NCI-H1694 (cell line): Measurements from ENCODE around the gene GCK.
"Not testable (repeated sequence)": the region's sequence is repeated elsewhere in the genome, so short reads cannot be mapped to it uniquely, and the experiment has no call there.

Experiments used
- DNase-seq: peaks from one replicate; lab custom pipeline; 2025; lab: John Stamatoyannopoulos, UW

GCK gene

GRCh38 chr7:44177570-44178131 is 11.6 kb downstream of the GCK start:
- DNase-seq, result peak; percentile 12

DNA sequence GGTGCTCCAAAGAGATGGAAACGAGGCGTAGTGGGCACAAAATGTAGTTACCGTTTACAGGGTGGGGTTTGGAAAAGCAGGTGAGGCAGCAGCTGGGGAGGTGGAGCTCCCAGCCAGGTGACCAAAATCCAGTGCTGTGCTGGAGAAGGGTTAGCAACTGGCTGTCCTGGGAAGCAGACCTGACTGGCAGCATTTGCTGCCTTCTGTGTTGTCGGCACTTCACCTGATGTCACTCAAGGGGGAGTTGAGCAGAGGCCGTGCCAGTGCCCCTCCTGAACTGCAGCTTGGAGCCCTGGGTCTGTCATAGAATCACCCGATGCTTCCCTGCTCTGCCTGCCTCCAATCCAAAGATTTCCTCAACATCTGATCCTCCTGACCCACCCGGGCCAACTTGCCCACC is 12.8 kb downstream of the GCK start:
- DNase-seq, result no peak

- no peak for DNase-seq
These were observed 13.5 kb downstream of the GCK start for GRCh38 chr7:44175730-44176129.

DNA sequence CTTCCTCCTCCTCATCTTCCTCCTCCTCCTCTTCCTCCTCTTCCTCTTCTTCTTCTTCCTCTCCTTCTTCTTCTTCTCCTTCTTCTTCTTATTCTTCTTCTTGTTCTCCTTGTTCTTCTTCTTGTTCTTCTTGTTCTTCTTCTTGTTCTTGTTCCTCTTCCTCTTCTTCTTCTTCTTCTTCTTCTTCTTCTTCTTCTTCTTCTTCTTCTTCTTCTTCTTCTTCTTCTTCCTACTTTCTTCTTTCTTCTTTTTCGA is 14.6 kb downstream of the GCK start:
- DNase-seq, result not testable (repeated sequence)

DNA sequence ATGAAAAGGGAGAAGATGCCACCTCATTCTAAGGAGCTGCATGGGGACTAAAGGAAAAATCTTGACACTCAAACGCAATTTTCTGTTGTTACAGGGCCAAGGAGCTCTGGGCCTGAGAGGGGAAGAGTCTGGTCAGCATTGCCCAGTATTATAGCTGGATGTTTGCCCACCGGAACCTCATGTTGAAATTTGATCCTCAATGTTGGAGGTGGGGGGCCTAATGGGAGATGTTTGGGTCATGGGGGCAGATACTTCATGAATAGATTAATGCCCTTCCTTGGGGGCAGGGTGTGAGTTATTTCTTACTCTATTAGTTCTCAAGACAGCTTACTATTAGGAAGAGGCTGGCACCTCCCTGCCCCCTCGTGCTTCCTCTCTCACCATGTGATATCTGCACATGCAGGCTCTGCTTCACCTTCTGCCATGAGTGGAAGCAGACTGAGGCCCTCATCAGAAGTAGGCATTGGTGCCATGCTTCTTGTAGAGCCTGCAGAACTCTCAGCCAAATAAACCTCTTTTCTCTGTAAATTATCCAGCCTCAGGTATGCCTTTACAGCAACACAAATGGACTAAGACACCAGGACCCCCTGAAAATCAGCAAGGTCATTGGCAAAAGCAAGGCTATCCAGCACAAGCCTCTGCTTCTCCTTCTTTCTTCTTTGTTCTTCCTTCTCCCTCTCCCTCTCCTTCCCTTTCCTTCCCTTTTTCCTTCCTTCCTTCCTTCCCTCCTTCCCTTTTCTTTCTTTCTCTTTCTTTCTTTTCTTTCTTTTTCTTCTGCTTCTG is 15.1 kb downstream of the GCK start:
- no peak for DNase-seq

DNA sequence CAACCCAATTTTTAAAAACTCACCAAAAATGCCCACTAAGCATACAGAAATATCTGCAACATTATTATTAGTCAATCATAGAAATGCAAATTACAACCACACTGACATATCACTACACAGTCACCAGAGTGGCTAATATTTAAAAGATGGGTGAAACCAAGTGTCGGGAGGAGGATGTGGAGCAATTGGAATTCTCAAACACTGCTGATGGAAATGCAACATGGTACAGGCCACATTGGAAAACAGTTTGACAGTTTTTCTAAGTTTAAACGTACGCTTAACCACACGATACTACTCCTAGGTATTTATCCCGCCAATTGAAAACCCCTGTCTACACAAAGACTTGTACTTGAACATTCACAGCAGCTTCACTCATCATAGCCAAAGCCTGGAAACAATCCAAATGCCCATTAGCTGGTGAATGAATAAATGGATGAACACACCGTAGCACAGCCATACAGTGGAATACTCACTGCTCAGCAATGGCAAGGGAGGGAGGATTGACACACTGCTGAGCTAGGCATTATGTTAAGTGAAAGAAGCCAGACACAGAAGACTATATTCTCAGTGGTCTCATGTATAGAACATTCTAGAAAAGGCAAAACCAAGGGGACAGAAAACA is 16.3 kb downstream of the GCK start:
- no peak for DNase-seq

GRCh38 chr7:44172352-44172751 is 16.9 kb downstream of the GCK start:
- no peak for DNase-seq

DNA sequence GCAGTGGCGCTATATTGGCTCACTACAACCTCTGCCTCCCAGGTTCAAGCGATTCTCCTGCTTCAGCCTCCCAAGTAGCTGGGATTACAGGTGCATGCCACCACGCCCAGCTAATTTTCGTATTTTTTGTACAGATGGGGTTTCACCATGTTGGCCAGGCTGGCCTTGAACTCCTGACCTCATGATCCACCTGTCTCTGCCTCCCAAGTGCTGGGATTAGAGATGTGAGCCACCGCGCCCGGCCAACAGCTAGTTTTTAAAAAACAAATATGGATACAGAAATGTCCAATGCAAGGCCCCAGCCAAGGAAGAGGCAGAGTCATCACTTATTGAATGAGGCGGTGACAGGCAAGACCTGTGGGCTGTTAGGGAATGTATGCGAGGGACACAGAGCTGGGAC is 17.3 kb downstream of the GCK start:
- DNase-seq, result not testable (repeated sequence)

DNA sequence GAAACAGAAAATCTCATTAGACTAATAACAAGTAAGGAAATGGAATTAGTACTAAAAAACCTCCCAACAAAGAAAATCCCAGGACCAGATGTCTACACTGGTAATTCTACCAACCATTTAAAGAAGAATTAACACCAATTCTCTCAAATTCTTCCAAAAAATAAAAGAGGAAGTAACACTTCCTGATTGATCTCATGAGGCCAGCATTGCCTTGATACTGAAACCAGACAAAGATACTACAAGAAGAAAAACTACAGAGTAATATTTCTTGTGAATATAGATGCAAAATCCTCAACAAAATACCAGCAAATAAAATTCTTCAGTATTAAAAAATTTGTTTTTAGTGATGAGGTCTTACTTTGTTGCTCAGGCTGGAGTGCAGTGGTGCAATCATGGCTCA is 21.3 kb downstream of the GCK start:
- no peak for DNase-seq

DNA sequence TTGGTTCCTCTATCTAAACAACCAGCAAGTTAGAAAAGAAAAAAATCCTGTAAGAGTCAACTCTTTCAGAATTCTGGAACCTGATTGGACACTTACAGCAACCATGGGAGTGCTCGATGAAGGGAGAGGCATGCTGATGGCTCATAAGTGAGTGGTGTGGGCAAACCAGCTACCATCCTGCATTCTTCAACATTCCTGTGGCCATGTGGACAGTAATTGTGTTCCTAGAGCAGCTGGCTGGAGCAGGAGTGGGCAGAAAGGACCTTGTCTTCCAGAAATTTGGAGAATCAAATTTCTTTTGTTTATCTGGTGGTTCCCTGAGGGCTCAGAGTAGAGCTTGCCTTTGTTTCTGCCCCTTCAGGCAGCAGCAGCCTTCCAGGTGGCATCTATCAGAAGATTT is 25.6 kb downstream of the GCK start:
- DNase-seq, result no peak

GRCh38 chr7:44162785-44163395 is 26.3 kb downstream of the GCK start:
- DNase-seq, result no peak

DNA sequence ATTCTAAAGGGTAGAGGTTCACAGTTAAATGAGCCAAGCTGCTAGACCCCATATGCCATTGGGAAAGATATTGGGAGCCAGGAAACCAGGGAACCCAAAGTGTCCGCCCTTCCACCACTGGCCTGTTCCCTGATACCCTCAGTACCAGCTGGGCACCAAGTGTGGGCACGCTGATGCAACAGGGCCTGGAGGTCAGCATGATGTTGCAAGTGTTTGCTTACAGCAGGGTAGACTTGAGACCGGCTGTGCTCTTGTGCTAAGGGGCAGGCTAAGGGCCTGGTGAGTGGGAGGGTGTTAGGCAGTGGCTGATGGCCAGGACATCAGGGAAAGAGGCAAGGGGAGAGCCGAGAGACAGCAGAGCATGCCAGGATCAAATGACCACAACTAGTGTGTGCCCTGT is 27.1 kb downstream of the GCK start:
- no peak for DNase-seq

DNA sequence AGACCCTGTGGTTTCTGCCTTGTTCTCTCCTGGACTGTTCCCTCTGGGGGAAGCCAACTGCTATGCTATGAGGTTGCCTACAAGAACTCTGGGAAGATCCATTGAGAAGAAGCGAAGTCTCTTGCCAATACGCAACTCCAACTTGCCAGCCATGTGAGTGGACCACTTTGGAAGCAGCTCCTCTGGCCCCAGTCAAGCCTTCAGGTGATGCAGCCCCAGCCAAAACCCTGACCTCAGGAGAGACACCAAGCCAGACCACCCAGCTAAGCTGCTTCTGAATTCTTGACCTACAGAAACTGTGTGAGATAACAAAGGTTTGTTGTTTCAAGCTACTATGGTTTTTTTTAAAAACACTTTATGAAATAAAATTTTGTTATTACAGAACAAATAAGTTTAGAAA is 27.9 kb downstream of the GCK start:
- DNase-seq, result no peak

- no peak for DNase-seq
These were observed 29.2 kb downstream of the GCK start for GRCh38 chr7:44159824-44160630.

DNA sequence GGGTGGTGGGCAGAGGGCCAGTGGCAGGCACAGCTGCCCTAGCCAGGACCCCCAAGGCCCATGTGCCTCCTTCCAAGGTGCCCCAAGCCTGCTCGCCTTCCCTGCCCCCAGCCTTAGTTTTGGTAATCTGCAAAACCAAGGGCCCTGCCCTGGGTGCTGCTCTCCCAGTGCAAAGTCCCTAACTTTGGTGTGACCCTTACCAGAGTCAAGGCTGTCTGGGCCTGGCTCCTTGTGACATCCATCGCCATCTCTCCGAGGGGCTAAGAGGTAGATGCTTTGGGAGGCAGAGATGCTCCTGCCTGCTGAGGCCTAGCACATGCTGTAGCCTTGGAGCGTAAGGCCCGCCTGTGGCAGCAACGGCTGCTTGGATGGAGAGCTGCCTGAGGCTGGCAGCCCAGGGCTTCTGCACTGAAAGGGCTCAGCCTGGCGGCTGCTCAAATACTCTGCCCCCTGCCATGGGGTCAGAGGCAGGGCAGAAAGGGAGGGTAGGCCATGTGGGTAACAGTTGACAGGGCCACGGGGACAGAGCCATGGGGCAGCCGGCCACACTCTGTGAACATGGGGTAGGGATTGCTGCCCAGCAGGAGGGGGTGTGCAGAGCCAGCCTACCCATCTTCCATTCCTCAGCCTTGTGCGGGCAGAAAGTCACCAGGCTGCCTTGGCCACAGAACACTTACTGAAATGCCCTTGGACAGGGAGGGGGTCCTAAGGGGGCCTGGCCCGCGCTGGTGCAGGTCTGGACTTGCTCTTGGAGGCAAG is 30.2 kb downstream of the GCK start:
- DNase-seq, result no peak

DNA sequence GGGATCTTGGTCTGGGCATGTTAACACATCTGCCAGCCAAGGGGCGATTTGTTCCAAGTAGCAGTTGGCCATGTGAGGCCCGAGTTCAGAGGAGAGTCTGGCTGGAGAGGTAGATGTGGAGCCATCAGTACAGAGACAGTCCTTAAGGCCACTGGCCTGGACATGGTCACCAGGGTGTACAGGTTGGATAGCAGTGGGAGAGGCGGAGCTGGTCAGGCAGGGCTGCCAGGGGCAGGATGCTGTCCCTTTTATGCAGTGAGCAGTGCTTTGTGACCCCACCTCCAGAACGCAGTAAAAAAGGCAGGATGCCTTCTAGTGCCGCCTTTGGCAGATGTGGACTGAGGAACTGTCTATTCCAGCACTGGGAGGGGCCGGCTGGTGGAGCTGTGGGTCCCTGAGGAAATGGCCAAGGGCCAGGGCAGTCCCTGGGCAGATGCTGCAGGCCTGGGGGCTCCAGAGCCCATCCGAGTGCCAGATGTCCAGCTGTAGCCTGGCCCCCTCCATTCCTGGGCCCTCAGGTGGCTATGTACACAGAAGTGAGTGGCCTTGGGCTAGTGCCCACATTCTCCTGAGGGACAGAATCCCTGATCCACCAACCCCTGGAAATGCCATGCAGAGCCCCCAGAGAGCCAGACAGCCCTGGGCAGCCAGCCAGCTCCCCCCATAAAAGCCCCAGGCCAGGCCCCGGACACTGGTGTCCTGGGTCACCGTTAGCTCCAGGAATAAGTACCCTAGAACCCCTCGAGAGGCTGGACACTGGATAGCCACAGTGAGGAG is 31.0 kb downstream of the GCK start:
- DNase-seq, result no peak

DNA sequence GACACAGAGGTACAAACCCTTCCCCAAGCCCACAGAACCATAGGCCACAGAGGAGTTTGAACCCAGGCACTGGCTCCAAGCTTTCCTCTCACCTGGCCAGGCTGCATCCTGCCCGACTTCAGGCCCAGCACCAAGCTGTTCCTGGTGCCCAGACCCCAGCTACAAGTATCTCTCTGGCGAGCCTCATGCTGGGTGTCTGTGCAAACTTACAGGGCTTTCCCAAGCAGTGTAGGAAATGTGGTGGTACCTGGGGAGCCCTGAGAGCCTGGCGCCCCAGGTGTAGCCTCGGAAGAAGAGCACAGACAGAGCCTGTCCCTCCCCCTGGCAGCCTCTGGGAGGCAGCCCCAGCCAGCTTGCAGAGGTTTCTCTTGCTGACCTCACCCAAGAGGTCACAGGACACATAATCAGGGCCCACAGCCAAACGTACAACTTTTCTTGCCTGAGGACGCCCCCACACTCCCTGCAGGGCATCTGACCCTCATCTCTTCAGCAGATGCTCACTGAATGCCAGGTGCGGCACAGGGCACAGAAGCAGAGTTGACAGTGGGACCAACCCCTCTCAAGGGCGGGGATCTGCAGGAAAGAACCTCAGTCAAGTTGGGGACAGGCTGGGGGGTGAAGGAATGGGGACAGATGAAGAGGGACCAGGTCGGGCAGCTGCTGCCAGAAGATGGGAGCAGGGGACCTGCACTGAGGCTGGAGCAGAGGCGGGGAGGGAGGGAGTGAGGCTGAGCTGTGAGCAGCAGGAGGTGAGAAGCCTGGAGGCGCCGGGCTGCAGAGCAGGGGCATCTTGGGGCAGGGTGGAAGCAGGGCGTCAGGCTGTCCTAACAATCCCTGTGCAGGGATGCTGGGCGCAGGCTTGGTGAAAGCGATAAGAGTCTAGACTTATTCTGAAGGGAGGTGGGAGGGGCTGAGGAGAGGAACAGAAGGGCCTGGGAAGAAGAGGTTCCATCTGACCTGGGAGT is 31.8 kb downstream of the GCK start:
- no peak for DNase-seq

DNA sequence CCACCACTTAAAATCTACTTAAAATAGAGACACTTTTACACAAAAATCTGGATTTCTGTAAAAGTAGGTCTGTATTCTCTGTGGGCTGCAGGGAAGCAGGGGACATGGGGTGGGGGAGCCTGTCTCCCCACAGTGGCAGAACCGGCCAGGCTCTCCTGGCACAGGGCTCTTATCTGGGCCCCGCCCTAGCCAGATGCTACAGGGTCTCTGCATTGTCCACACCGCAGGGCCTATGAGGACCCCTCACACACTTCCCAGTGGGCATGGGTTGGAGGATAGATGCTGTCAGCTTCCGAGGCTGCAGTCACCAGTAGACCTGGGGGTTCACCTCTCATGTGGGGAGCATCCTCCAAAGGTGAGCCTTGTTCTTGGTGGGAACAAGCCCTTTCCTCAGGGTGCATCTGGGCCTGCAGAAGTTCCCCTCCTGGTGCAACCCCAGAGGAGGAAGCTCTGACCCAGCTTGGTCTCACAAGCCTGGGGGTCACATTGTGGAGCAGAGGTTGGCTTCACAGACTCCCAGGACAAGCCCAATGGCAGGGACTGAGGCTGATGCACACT is 32.7 kb downstream of the GCK start:
- DNase-seq, result no peak
